ENCODE data around the gene GLRA1.

DNA sequence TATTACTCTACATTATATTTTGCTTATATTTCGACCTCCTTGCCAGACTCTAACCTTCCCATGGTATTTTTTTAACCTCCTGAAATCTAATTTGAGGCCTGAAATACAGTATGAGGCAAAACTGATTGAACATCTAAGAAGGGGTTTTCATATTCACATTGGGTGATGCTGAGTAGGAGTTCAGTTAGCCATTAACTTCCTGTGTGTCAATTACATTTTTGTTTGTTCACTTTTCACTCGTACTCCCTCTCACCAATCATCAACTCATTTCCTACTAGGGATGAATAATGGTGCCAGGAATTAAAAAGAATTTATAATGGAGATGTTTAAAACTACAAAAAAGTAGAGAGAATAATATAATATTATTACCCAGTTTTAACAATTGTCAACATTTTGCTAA, 27.6 kb upstream of the GLRA1 start:
- TF ChIP-seq, protein P1, sequence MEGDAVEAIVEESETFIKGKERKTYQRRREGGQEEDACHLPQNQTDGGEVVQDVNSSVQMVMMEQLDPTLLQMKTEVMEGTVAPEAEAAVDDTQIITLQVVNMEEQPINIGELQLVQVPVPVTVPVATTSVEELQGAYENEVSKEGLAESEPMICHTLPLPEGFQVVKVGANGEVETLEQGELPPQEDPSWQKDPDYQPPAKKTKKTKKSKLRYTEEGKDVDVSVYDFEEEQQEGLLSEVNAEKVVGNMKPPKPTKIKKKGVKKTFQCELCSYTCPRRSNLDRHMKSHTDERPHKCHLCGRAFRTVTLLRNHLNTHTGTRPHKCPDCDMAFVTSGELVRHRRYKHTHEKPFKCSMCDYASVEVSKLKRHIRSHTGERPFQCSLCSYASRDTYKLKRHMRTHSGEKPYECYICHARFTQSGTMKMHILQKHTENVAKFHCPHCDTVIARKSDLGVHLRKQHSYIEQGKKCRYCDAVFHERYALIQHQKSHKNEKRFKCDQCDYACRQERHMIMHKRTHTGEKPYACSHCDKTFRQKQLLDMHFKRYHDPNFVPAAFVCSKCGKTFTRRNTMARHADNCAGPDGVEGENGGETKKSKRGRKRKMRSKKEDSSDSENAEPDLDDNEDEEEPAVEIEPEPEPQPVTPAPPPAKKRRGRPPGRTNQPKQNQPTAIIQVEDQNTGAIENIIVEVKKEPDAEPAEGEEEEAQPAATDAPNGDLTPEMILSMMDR (conservative IDR thresholded peaks at IDR 0.05) = no peak
- TF ChIP-seq ZFX (IDR thresholded peaks at IDR 0.05) = no peak
